ENCODE measurements around the gene FOXP4.

FOXP4 gene

GRCh38 chr6:41626022-41626421, 79.8 kb downstream of the FOXP4 start:
- H3K36me3 Mint-ChIP-seq: peaks cover 2 to 4% of the 10 kb centered on the region in 2 donors
- no peak for DNase-seq
- peaks cover 6 to 7% of the 10 kb centered on the region in 2 donors for H3K4me1 Mint-ChIP-seq
- H3K27ac Mint-ChIP-seq: no peak overlapping the region
- peaks cover 6 to 13% of the 10 kb centered on the region in 2 donors for H3K9me3 Mint-ChIP-seq
- H3K4me3 Mint-ChIP-seq: no peak overlapping the region
- peaks cover 21 to 24% of the 10 kb centered on the region in 2 donors for H3K27me3 Mint-ChIP-seq
- no peak for ATAC-seq (replicated peaks)

- H3K36me3 Mint-ChIP-seq: no peaks in the 10 kb centered on the region
- H3K9me3 Mint-ChIP-seq: peaks cover 3 to 5% of the 10 kb centered on the region in 2 donors
- DNase-seq (no peak), ATAC-seq (replicated peaks) (no peak)
- H3K4me1 Mint-ChIP-seq: peaks cover 6 to 7% of the 10 kb centered on the region in 2 donors
- H3K27ac Mint-ChIP-seq: no peak overlapping the region
- H3K4me3 Mint-ChIP-seq: no peak overlapping the region
- peaks cover 26% of the 10 kb centered on the region in 2 donors for H3K27me3 Mint-ChIP-seq
Measured at GRCh38 chr6:41626917-41627316, 80.7 kb downstream of the FOXP4 start.

- H3K4me1 Mint-ChIP-seq: peaks cover 6 to 7% of the 10 kb centered on the region in 2 donors
Measured at GRCh38 chr6:41629128-41629527, 82.9 kb downstream of the FOXP4 start.

GRCh38 chr6:41630069-41630468, 83.9 kb downstream of the FOXP4 start:
- DNase-seq (no peak), ATAC-seq (replicated peaks) (no peak)
- H3K27me3 Mint-ChIP-seq: peaks cover 23 to 38% of the 10 kb centered on the region in 2 donors
- no peak overlapping the region for H3K27ac Mint-ChIP-seq
- H3K36me3 Mint-ChIP-seq: no peaks in the 10 kb centered on the region
- H3K4me3 Mint-ChIP-seq: no peak overlapping the region
- no peaks in the 10 kb centered on the region for H3K9me3 Mint-ChIP-seq
- peaks cover 4 to 7% of the 10 kb centered on the region in 2 donors for H3K4me1 Mint-ChIP-seq

More at GRCh38 chr6:41629128-41629527, 82.9 kb downstream of the FOXP4 start:
- Mint-ChIP-seq H3K4me3 (no peak overlapping the region), H3K27me3 (peaks cover 16 to 29% of the 10 kb centered on the region in 2 donors), H3K36me3 (no peaks in the 10 kb centered on the region), H3K9me3 (no peaks in the 10 kb centered on the region), H3K27ac (no peak overlapping the region)
- ATAC-seq (replicated peaks): no peak
- no peak for DNase-seq

- ATAC-seq (replicated peaks) (no peak), DNase-seq (no peak)
- H3K36me3 Mint-ChIP-seq: no peaks in the 10 kb centered on the region
- peaks cover 20 to 45% of the 10 kb centered on the region in 2 donors for H3K27me3 Mint-ChIP-seq
- H3K4me1 Mint-ChIP-seq: no peaks in the 10 kb centered on the region
- H3K4me3 Mint-ChIP-seq: no peak overlapping the region
- no peaks in the 10 kb centered on the region for H3K9me3 Mint-ChIP-seq
- no peak overlapping the region for H3K27ac Mint-ChIP-seq
Measured at GRCh38 chr6:41630946-41631345, 84.8 kb downstream of the FOXP4 start.

GRCh38 chr6:41633056-41633634, 87.0 kb downstream of the FOXP4 start:
- Mint-ChIP-seq H3K27me3 (peaks cover 35 to 56% of the 10 kb centered on the region in 2 donors), H3K4me3 (no peak overlapping the region), H3K36me3 (no peaks in the 10 kb centered on the region), H3K27ac (no peak overlapping the region), H3K4me1 (peaks cover 5 to 11% of the 10 kb centered on the region in 2 donors), H3K9me3 (no peaks in the 10 kb centered on the region)
- DNase-seq: no peak
- ATAC-seq (replicated peaks): no peak

- H3K9me3 Mint-ChIP-seq: no peaks in the 10 kb centered on the region
- no peak overlapping the region for H3K27ac Mint-ChIP-seq
- DNase-seq (no peak), ATAC-seq (replicated peaks) (no peak)
- H3K36me3 Mint-ChIP-seq: no peaks in the 10 kb centered on the region
- peaks cover 44 to 71% of the 10 kb centered on the region in 2 donors for H3K27me3 Mint-ChIP-seq
- H3K4me1 Mint-ChIP-seq: peaks cover 8 to 19% of the 10 kb centered on the region in 2 donors
- H3K4me3 Mint-ChIP-seq: no peak overlapping the region
Measured at GRCh38 chr6:41634657-41635056, 88.5 kb downstream of the FOXP4 start.

GRCh38 chr6:41635365-41635764, 89.2 kb downstream of the FOXP4 start:
- Mint-ChIP-seq H3K9me3 (no peaks in the 10 kb centered on the region), H3K4me3 (no peak overlapping the region), H3K27ac (no peak overlapping the region), H3K36me3 (no peaks in the 10 kb centered on the region), H3K27me3 (peaks cover 51 to 77% of the 10 kb centered on the region in 2 donors), H3K4me1 (peaks cover 10 to 21% of the 10 kb centered on the region in 2 donors)
- DNase-seq (no peak), ATAC-seq (replicated peaks) (no peak)

GRCh38 chr6:41636833-41637193, 90.6 kb downstream of the FOXP4 start:
- Mint-ChIP-seq H3K27me3 (peaks cover 58 to 79% of the 10 kb centered on the region in 2 donors), H3K27ac (no peak overlapping the region), H3K36me3 (no peaks in the 10 kb centered on the region), H3K4me3 (peak overlapping the region in 1 of 2 donors; percentile 42), H3K9me3 (no peaks in the 10 kb centered on the region), H3K4me1 (peaks cover 10 to 21% of the 10 kb centered on the region in 2 donors)
- DNase-seq (no peak), ATAC-seq (replicated peaks) (no peak)

- peaks cover 10 to 21% of the 10 kb centered on the region in 2 donors for H3K4me1 Mint-ChIP-seq
- peak overlapping the region; percentile 72 to 75 for H3K4me3 Mint-ChIP-seq
- DNase-seq (no peak), ATAC-seq (replicated peaks) (no peak)
- H3K9me3 Mint-ChIP-seq: no peaks in the 10 kb centered on the region
- no peak overlapping the region for H3K27ac Mint-ChIP-seq
- H3K36me3 Mint-ChIP-seq: no peaks in the 10 kb centered on the region
- peaks cover 64 to 76% of the 10 kb centered on the region in 2 donors for H3K27me3 Mint-ChIP-seq
Measured at GRCh38 chr6:41637194-41638001, 91.2 kb downstream of the FOXP4 start.

GRCh38 chr6:41638002-41638934, 92.1 kb downstream of the FOXP4 start, which contains the start of gene MDFI:
MDFI (plus strand) TSS chr6:41638468; CDS start chr6:41638750, 282 bp downstream.
- Mint-ChIP-seq H3K27ac (no peak within 1 kb of the TSS), H3K36me3 (no peaks in the 10 kb centered on the region), H3K4me1 (peaks cover 10 to 21% of the 10 kb centered on the region in 2 donors), H3K27me3 (peaks cover 67 to 83% of the 10 kb centered on the region in 2 donors), H3K4me3 (peak within 1 kb of the TSS; percentile 72 to 75), H3K9me3 (no peaks in the 10 kb centered on the region)
- DNase-seq (no peak), ATAC-seq (replicated peaks) (peak; percentile 28 to 40)

GRCh38 chr6:41638935-41639808, 93.0 kb downstream of the FOXP4 start:
- H3K4me1 Mint-ChIP-seq: peaks cover 10 to 21% of the 10 kb centered on the region in 2 donors

GRCh38 chr6:41639809-41640371, 93.7 kb downstream of the FOXP4 start:
- ATAC-seq (replicated peaks) (no peak), DNase-seq (no peak)
- peak overlapping the region in 1 of 2 donors; percentile 5 for H3K4me3 Mint-ChIP-seq
- H3K36me3 Mint-ChIP-seq: no peaks in the 10 kb centered on the region
- H3K27ac Mint-ChIP-seq: no peak overlapping the region
- H3K4me1 Mint-ChIP-seq: peaks cover 10 to 21% of the 10 kb centered on the region in 2 donors
- peaks cover 59 to 82% of the 10 kb centered on the region in 2 donors for H3K27me3 Mint-ChIP-seq
- no peaks in the 10 kb centered on the region for H3K9me3 Mint-ChIP-seq

More at GRCh38 chr6:41638935-41639808, 93.0 kb downstream of the FOXP4 start:
- DNase-seq (no peak), ATAC-seq (replicated peaks) (no peak)
- no peaks in the 10 kb centered on the region for H3K9me3 Mint-ChIP-seq
- H3K36me3 Mint-ChIP-seq: no peaks in the 10 kb centered on the region
- peaks cover 65 to 82% of the 10 kb centered on the region in 2 donors for H3K27me3 Mint-ChIP-seq
- no peak overlapping the region for H3K27ac Mint-ChIP-seq
- peak overlapping the region; percentile 46 to 49 for H3K4me3 Mint-ChIP-seq

Measured in stimulated activated naive B cell treated with anti-CD40 and anti-IgM and Interleukin-4, amounts not matched to agents 10 μg/mL and 1 μg/mL and 100 μg/mL, for 72 hours (primary cell).